Skeletal muscle tissue (tissue), 4 donors: Measurements from ENCODE around the gene TIMM50. TPM values are rescaled to one million over a fixed set of nuclear protein-coding genes. Genes with fewer than 3 reads are reported as not detected.

Experiments used
- H3K27ac ChIP-seq: one replicate; pipeline ENCODE4 v1.7.0; 2013; ENCODE audit warnings: mild to moderate bottlenecking, low read depth, low read length, inconsistent platforms
- H3K27me3 ChIP-seq, 3 donors: one replicate each; pipeline ENCODE4 v1.7.0; 2013; ENCODE audit warnings: low read length in 3 of 3; ENCODE audit not compliant: control insufficient read depth in 3 of 3, insufficient read depth in 3 of 3
- H3K36me3 ChIP-seq, 3 donors: one replicate each; pipeline ENCODE4 v1.7.0; 2013; ENCODE audit warnings: low read length in 3 of 3; ENCODE audit not compliant: control insufficient read depth in 3 of 3, insufficient read depth in 3 of 3
- H3K4me1 ChIP-seq, 3 donors: one replicate each; pipeline ENCODE4 v1.7.0; 2013; ENCODE audit warnings: low read length in 3 of 3, mild to moderate bottlenecking in 3 of 3; ENCODE audit not compliant: control insufficient read depth in 3 of 3, insufficient read depth in 3 of 3
- H3K4me3 ChIP-seq, 3 donors: one replicate each; pipeline ENCODE4 v1.7.0; 2013; ENCODE audit warnings: low read length in 3 of 3
- H3K9ac ChIP-seq, 3 donors: one replicate each; pipeline ENCODE4 v1.7.0; 2013; ENCODE audit warnings: low read length in 3 of 3, mild to moderate bottlenecking in 3 of 3, moderate library complexity in 2 of 3, low read depth in 1 of 3
- H3K9me3 ChIP-seq, 3 donors: one replicate each; pipeline ENCODE4 v1.7.0; 2013; ENCODE audit warnings: low read length in 3 of 3; ENCODE audit not compliant: control insufficient read depth in 3 of 3
- total RNA-seq: library from RNA; depleted of rRNA; stranded (reverse); fragments of >200 nt; gene quantifications from one replicate; pipeline ENCODE4 v1.2.3, GENCODE V29; 2014
- donor health status: Osteomylitis.

The TIMM50 gene
- total RNA-seq, 1 donor from 2014 or later: 40.7 TPM

GRCh38 chr19:39524495-39524894 lies 43.9 kb downstream of the TIMM50 start:
- Histone ChIP-seq H3K4me3 (no peak overlapping the region), H3K9ac (no peak overlapping the region), H3K27me3 (no peaks in the 10 kb centered on the region), H3K36me3 (no peaks in the 10 kb centered on the region), H3K27ac (no peak overlapping the region), H3K4me1 (no peaks in the 10 kb centered on the region), H3K9me3 (no peaks in the 10 kb centered on the region)

- Histone ChIP-seq H3K9me3 (no peaks in the 10 kb centered on the region), H3K4me1 (no peaks in the 10 kb centered on the region)
These were observed 44.6 kb downstream of the TIMM50 start for GRCh38 chr19:39525205-39525604.

GRCh38 chr19:39531834-39532232 lies 51.2 kb downstream of the TIMM50 start:
- Histone ChIP-seq H3K4me3 (peak overlapping the region; percentile 71 to 98 (median 85)), H3K9me3 (no peaks in the 10 kb centered on the region), H3K36me3 (no peaks in the 10 kb centered on the region), H3K4me1 (peaks cover 11 to 14% (median 13%) of the 10 kb centered on the region in 3 donors), H3K27ac (no peak overlapping the region), H3K27me3 (no peaks in the 10 kb centered on the region), H3K9ac (peak overlapping the region; percentile 82 to 87 (median 85))

More at GRCh38 chr19:39525205-39525604, 44.6 kb downstream of the TIMM50 start:
- Histone ChIP-seq H3K4me3 (no peak overlapping the region), H3K36me3 (no peaks in the 10 kb centered on the region), H3K27ac (no peak overlapping the region), H3K9ac (no peak overlapping the region), H3K27me3 (no peaks in the 10 kb centered on the region)

- peak within 1 kb of the TSS; percentile 82 to 87 (median 85) for H3K9ac ChIP-seq
- peak within 1 kb of the TSS; percentile 63 for H3K27ac ChIP-seq
These were observed 51.8 kb downstream of the TIMM50 start, which contains the start of gene EID2B for GRCh38 chr19:39532233-39533002. Gene EID2B (minus strand): TSS chr19:39532852. CDS start chr19:39532802, 50 bp downstream.

GRCh38 chr19:39533003-39533512 lies 52.4 kb downstream of the TIMM50 start:
- H3K36me3 ChIP-seq: no peaks in the 10 kb centered on the region
- peak overlapping the region; percentile 82 to 87 (median 85) for H3K9ac ChIP-seq
- H3K9me3 ChIP-seq: no peaks in the 10 kb centered on the region
- peak overlapping the region; percentile 71 to 98 (median 85) for H3K4me3 ChIP-seq
- H3K27me3 ChIP-seq: no peaks in the 10 kb centered on the region
- H3K4me1 ChIP-seq: peaks cover 11 to 14% (median 13%) of the 10 kb centered on the region in 3 donors
- peak overlapping the region; percentile 63 for H3K27ac ChIP-seq

More at GRCh38 chr19:39532233-39533002, 51.8 kb downstream of the TIMM50 start, which contains the start of gene EID2B:
- Histone ChIP-seq H3K4me1 (peaks cover 11 to 14% (median 13%) of the 10 kb centered on the region in 3 donors), H3K9me3 (no peaks in the 10 kb centered on the region), H3K36me3 (no peaks in the 10 kb centered on the region), H3K4me3 (peak within 1 kb of the TSS; percentile 71 to 98 (median 85)), H3K27me3 (no peaks in the 10 kb centered on the region)

GRCh38 chr19:39533791-39534190 lies 53.2 kb downstream of the TIMM50 start:
- H3K4me1 ChIP-seq: peaks cover 12 to 21% (median 15%) of the 10 kb centered on the region in 3 donors
- no peak overlapping the region for H3K4me3 ChIP-seq
- no peak overlapping the region for H3K27ac ChIP-seq
- H3K27me3 ChIP-seq: no peaks in the 10 kb centered on the region
- no peaks in the 10 kb centered on the region for H3K9me3 ChIP-seq
- H3K9ac ChIP-seq: no peak overlapping the region
- H3K36me3 ChIP-seq: no peaks in the 10 kb centered on the region

- Histone ChIP-seq H3K27ac (peak overlapping the region; percentile 84), H3K27me3 (no peaks in the 10 kb centered on the region), H3K36me3 (no peaks in the 10 kb centered on the region), H3K4me3 (peak overlapping the region; percentile 78 to 93 (median 88)), H3K4me1 (peaks cover 8 to 13% (median 8%) of the 10 kb centered on the region in 3 donors), H3K9me3 (no peaks in the 10 kb centered on the region), H3K9ac (peak overlapping the region; percentile 81 to 95 (median 88))
These were observed 58.5 kb downstream of the TIMM50 start for GRCh38 chr19:39539165-39539517.

- no peaks in the 10 kb centered on the region for H3K36me3 ChIP-seq
- H3K27me3 ChIP-seq: no peaks in the 10 kb centered on the region
- H3K9me3 ChIP-seq: no peaks in the 10 kb centered on the region
- peak within 1 kb of the TSS; percentile 84 for H3K27ac ChIP-seq
- peaks cover 8 to 13% (median 8%) of the 10 kb centered on the region in 3 donors for H3K4me1 ChIP-seq
- peak within 1 kb of the TSS; percentile 81 to 95 (median 88) for H3K9ac ChIP-seq
- peak within 1 kb of the TSS; percentile 78 to 93 (median 88) for H3K4me3 ChIP-seq
These were observed 59.1 kb downstream of the TIMM50 start, which contains the start of gene EID2 for GRCh38 chr19:39539518-39540332. Gene EID2 (minus strand): TSS chr19:39540161. CDS start chr19:39540079, 82 bp downstream.

GRCh38 chr19:39540333-39540673 lies 59.7 kb downstream of the TIMM50 start:
- H3K4me3 ChIP-seq: peak overlapping the region in 2 of 3 donors; percentile 30 to 88
- no peaks in the 10 kb centered on the region for H3K9me3 ChIP-seq
- H3K27ac ChIP-seq: no peak overlapping the region
- peaks cover 8 to 13% (median 8%) of the 10 kb centered on the region in 3 donors for H3K4me1 ChIP-seq
- no peaks in the 10 kb centered on the region for H3K36me3 ChIP-seq
- H3K27me3 ChIP-seq: no peaks in the 10 kb centered on the region
- peak overlapping the region in 2 of 3 donors; percentile 11 to 47 for H3K9ac ChIP-seq
